Duodenal mucosa (tissue), 2 donors: Measurements from ENCODE around the gene NIM1K.
"Not testable (repeated sequence)": the region's sequence is repeated elsewhere in the genome, so short reads cannot be mapped to it uniquely, and the experiment has no call there.

ENCODE experiments used
- H3K27ac ChIP-seq: one replicate; pipeline ENCODE4 v1.7.0; 2013; ENCODE audit warnings: low read depth, low read length
- H3K27me3 ChIP-seq, 2 donors: one replicate each; pipeline ENCODE4 v1.7.0; 2013; ENCODE audit warnings: low read length in 2 of 2, control low read depth in 1 of 2; ENCODE audit not compliant: insufficient read depth in 2 of 2, control insufficient read depth in 1 of 2
- H3K36me3 ChIP-seq, 2 donors: one replicate each; pipeline ENCODE4 v1.7.0; 2013; ENCODE audit warnings: low read length in 2 of 2, control low read depth in 1 of 2; ENCODE audit not compliant: insufficient read depth in 2 of 2, control insufficient read depth in 1 of 2
- H3K4me1 ChIP-seq, 2 donors: one replicate each; pipeline ENCODE4 v1.7.0; 2013; ENCODE audit warnings: low read length in 2 of 2, control low read depth in 1 of 2; ENCODE audit not compliant: insufficient read depth in 2 of 2, control insufficient read depth in 1 of 2
- H3K4me3 ChIP-seq, 2 donors: one replicate each; pipeline ENCODE4 v1.7.0; 2013; ENCODE audit warnings: low read length in 2 of 2, low read depth in 1 of 2
- H3K9ac ChIP-seq, 2 donors: one replicate each; pipeline ENCODE4 v1.7.0; 2013; ENCODE audit warnings: low read length in 2 of 2, low read depth in 1 of 2
- H3K9me3 ChIP-seq, 2 donors: one replicate each; pipeline ENCODE4 v1.7.0; 2013; ENCODE audit warnings: low read length in 2 of 2, control low read depth in 1 of 2; ENCODE audit not compliant: control insufficient read depth in 1 of 2

Gene NIM1K

GRCh38 chr5:43243270-43243669 lies 51.2 kb downstream of the NIM1K start:
- no peaks in the 10 kb centered on the region for H3K4me1 ChIP-seq
- H3K4me3 ChIP-seq = no peak overlapping the region
- H3K9ac ChIP-seq = no peak overlapping the region
- H3K27me3 ChIP-seq = peaks cover 3 to 5% of the 10 kb centered on the region in 2 donors
- no peaks in the 10 kb centered on the region for H3K9me3 ChIP-seq
- H3K27ac ChIP-seq = no peak overlapping the region
- H3K36me3 ChIP-seq = no peaks in the 10 kb centered on the region

GRCh38 chr5:43244823-43245565 lies 53.0 kb downstream of the NIM1K start:
- Histone ChIP-seq H3K4me3 (no peak overlapping the region), H3K36me3 (no peaks in the 10 kb centered on the region), H3K9me3 (no peaks in the 10 kb centered on the region), H3K27ac (no peak overlapping the region), H3K4me1 (no peaks in the 10 kb centered on the region), H3K27me3 (peaks cover 3 to 5% of the 10 kb centered on the region in 2 donors), H3K9ac (no peak overlapping the region)

GRCh38 chr5:43245724-43246385 lies 53.8 kb downstream of the NIM1K start:
- no peaks in the 10 kb centered on the region for H3K9me3 ChIP-seq
- no peak overlapping the region for H3K27ac ChIP-seq
- H3K4me1 ChIP-seq = no peaks in the 10 kb centered on the region
- no peak overlapping the region for H3K4me3 ChIP-seq
- no peaks in the 10 kb centered on the region for H3K36me3 ChIP-seq
- H3K27me3 ChIP-seq = peaks cover 3 to 5% of the 10 kb centered on the region in 2 donors
- no peak overlapping the region for H3K9ac ChIP-seq

- H3K36me3 ChIP-seq = no peaks in the 10 kb centered on the region
- no peak overlapping the region for H3K9ac ChIP-seq
- H3K4me1 ChIP-seq = no peaks in the 10 kb centered on the region
Measured at GRCh38 chr5:43251754-43252153, 59.7 kb downstream of the NIM1K start.

GRCh38 chr5:43255704-43256103 lies 63.7 kb downstream of the NIM1K start:
- Histone ChIP-seq H3K27me3 (no peaks in the 10 kb centered on the region), H3K4me3 (no peak overlapping the region), H3K9me3 (no peaks in the 10 kb centered on the region), H3K36me3 (no peaks in the 10 kb centered on the region), H3K4me1 (no peaks in the 10 kb centered on the region), H3K9ac (no peak overlapping the region), H3K27ac (no peak overlapping the region)

More at GRCh38 chr5:43251754-43252153, 59.7 kb downstream of the NIM1K start:
- Histone ChIP-seq H3K27me3 (no peaks in the 10 kb centered on the region), H3K9me3 (no peaks in the 10 kb centered on the region), H3K4me3 (no peak overlapping the region), H3K27ac (no peak overlapping the region)

DNA sequence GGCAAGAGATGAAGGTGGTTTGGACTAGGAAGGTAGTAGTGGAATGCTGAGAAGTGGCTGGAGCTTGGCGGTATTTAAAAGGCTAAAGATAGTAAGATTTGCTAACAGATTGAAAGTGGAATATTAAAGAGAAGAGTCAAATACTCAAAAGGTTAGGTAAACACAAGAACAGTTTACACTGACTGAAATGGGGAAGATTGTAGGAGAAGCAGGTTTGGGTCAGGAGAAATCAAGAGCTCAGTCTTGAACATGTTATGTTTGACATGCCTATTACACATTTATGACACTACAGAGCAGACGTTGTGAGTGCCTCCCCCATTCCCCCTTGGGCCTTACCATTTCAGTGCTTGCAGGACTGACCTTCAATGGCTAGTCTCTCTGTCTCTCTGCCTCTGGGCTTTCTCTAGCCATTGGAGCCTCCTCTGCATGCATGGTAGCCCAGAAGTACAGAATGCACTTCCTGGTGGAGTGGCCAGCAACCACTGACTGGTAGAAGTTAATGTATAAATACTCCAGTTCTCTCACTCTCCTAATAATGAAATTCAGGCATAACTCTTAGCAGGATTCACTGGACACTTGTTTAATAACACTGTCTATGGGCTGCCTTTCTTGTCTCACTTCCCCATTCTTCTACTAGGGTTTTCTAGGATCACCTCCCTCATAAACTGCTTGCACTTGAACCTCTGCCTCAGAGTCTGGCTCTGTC lies 64.4 kb downstream of the NIM1K start:
- no peaks in the 10 kb centered on the region for H3K4me1 ChIP-seq
- no peaks in the 10 kb centered on the region for H3K9me3 ChIP-seq
- H3K9ac ChIP-seq = no peak overlapping the region
- H3K27me3 ChIP-seq = no peaks in the 10 kb centered on the region
- H3K36me3 ChIP-seq = no peaks in the 10 kb centered on the region
- no peak overlapping the region for H3K4me3 ChIP-seq
- no peak overlapping the region for H3K27ac ChIP-seq

DNA sequence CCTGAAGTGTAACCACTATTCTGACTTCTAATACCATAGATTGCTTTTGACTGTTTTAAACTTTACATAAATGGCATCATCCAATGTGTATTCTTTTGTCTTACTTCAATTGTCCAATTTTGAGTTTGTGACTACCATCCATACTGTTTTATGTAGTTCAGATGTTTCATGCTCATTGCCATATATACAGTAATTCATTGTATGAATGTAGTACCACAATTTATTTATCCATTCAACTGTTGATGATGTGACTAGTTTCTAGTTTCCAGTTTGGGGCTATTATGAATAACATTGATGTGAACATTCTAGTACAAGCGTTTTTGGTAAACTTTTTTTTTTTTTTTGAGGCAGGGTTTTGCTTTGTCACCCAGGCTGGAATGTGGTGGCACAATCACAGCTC lies 66.1 kb downstream of the NIM1K start:
- Histone ChIP-seq H3K4me3 (no peak overlapping the region), H3K4me1 (no peaks in the 10 kb centered on the region), H3K36me3 (no peaks in the 10 kb centered on the region), H3K9me3 (no peaks in the 10 kb centered on the region), H3K27me3 (no peaks in the 10 kb centered on the region), H3K9ac (no peak overlapping the region), H3K27ac (no peak overlapping the region)

- not testable (repeated sequence) for H3K27me3 ChIP-seq, H3K9me3 ChIP-seq, H3K9ac ChIP-seq, H3K27ac ChIP-seq, H3K4me3 ChIP-seq, H3K4me1 ChIP-seq, H3K36me3 ChIP-seq
Measured at GRCh38 chr5:43262269-43262668, 70.2 kb downstream of the NIM1K start.

GRCh38 chr5:43268188-43268820 lies 76.3 kb downstream of the NIM1K start:
- no peak overlapping the region for H3K4me3 ChIP-seq
- no peaks in the 10 kb centered on the region for H3K36me3 ChIP-seq
- H3K9me3 ChIP-seq = no peaks in the 10 kb centered on the region
- no peaks in the 10 kb centered on the region for H3K27me3 ChIP-seq
- no peaks in the 10 kb centered on the region for H3K4me1 ChIP-seq
- H3K27ac ChIP-seq = no peak overlapping the region
- H3K9ac ChIP-seq = no peak overlapping the region

GRCh38 chr5:43270645-43271044 lies 78.6 kb downstream of the NIM1K start:
- Histone ChIP-seq H3K4me1 (no peaks in the 10 kb centered on the region), H3K27ac (no peak overlapping the region), H3K9me3 (no peaks in the 10 kb centered on the region), H3K4me3 (no peak overlapping the region), H3K27me3 (no peaks in the 10 kb centered on the region), H3K9ac (no peak overlapping the region), H3K36me3 (no peaks in the 10 kb centered on the region)
